HL-60 (cell line): Measurements from ENCODE around the gene STOML2.

ENCODE experiments used
- DNase-seq, 2 experiments: peaks; one replicate each; pipeline ENCODE4 v3.0.0-alpha.2; 2010 to 2020; ENCODE audit warnings: low read depth in 1 of 2, low spot score in 1 of 2
- H3K27ac ChIP-seq: fragments of 250-450 bp; sonication (Bioruptor Pico); replicated peaks from 2 replicates; pipeline ENCODE4 v1.5.1; 2020; ENCODE audit warnings: mild to moderate bottlenecking, moderate library complexity
- H3K27me3 ChIP-seq: fragments of 250-450 bp; sonication (Bioruptor Pico); 2 replicates; pipeline ENCODE4 v1.5.1; 2021; ENCODE audit warnings: mild to moderate bottlenecking, moderate library complexity; ENCODE audit not compliant: insufficient read depth, poor library complexity, severe bottlenecking
- H3K4me3 ChIP-seq: replicated peaks from 2 replicates; pipeline ENCODE4 v1.5.1; 2011; ENCODE audit warnings: mild to moderate bottlenecking, control low read depth, low read length; ENCODE audit not compliant: insufficient read depth
- CTCF ChIP-seq: IDR thresholded peaks from one replicate; pipeline ENCODE4 v1.5.1; 2011; ENCODE audit warnings: low read length, control low read depth, inconsistent platforms; ENCODE audit not compliant: insufficient read depth
- GABPA ChIP-seq: IDR thresholded peaks from 2 replicates; pipeline ENCODE4 v1.6.1; 2012; ENCODE audit warnings: low read depth
- POLR2AphosphoS5 ChIP-seq: IDR thresholded peaks from 2 replicates; pipeline ENCODE4 v1.6.1; 2012; ENCODE audit warnings: low read depth
- REST ChIP-seq: IDR thresholded peaks from 2 replicates; pipeline ENCODE4 v1.6.1; 2012; ENCODE audit warnings: low read depth; ENCODE audit not compliant: insufficient replicate concordance
- SPI1 ChIP-seq: IDR thresholded peaks from 2 replicates; pipeline ENCODE4 v1.6.1; 2012; ENCODE audit warnings: low read depth, mild to moderate bottlenecking, borderline replicate concordance

The STOML2 gene

GRCh38 chr9:35074791-35075190 is 28.1 kb downstream of the STOML2 start:
- H3K27ac ChIP-seq: no peak overlapping the region

GRCh38 chr9:35074141-35074540 is 28.8 kb downstream of the STOML2 start:
- TF ChIP-seq REST: no peak
- no peak for TF ChIP-seq POLR2AphosphoS5
- no peak for TF ChIP-seq CTCF
- TF ChIP-seq SPI1: no peak
- no peak overlapping the region for H3K4me3 ChIP-seq
- no peak overlapping the region for H3K27ac ChIP-seq
- no peak for DNase-seq
- no peaks in the 10 kb centered on the region for H3K27me3 ChIP-seq

More at GRCh38 chr9:35074791-35075190, 28.1 kb downstream of the STOML2 start:
- no peaks in the 10 kb centered on the region for H3K27me3 ChIP-seq
- no peak overlapping the region for H3K4me3 ChIP-seq
- TF ChIP-seq REST (no peak), CTCF (no peak), SPI1 (no peak), POLR2AphosphoS5 (no peak), GABPA (no peak)
- no peak for DNase-seq

GRCh38 chr9:35073279-35073612 is 29.7 kb downstream of the STOML2 start:
- no peak for TF ChIP-seq GABPA
- no peak for TF ChIP-seq REST
- no peak for TF ChIP-seq CTCF
- no peak for TF ChIP-seq SPI1
- TF ChIP-seq POLR2AphosphoS5: no peak
- Histone ChIP-seq H3K27ac (peak overlapping the region; percentile 95), H3K27me3 (no peaks in the 10 kb centered on the region), H3K4me3 (no peak overlapping the region)
- DNase-seq: no peak
